SU-DHL-6 (cell line): ENCODE data around the gene MBTPS2.

Experiments
- EZH2phosphoT487 ChIP-seq: fragments of 200-600 bp; sonication (generic), shearing (Covaris generic); conservative IDR thresholded peaks from 2 replicates; pipeline ENCODE4 v1.6.1; 2018; ENCODE audit warnings: mild to moderate bottlenecking, antibody characterized with exemption, low read length, moderate library complexity, mixed read lengths
- TF ChIP-seq, protein P1 (sequence below): fragments of 200-600 bp; sonication (generic); IDR thresholded peaks from one replicate; pipeline ENCODE4 v1.5.1; 2017; ENCODE audit warnings: antibody characterized with exemption, mild to moderate bottlenecking, low read length, moderate library complexity; ENCODE audit not compliant: insufficient read depth, poor library complexity, severe bottlenecking

DNA sequence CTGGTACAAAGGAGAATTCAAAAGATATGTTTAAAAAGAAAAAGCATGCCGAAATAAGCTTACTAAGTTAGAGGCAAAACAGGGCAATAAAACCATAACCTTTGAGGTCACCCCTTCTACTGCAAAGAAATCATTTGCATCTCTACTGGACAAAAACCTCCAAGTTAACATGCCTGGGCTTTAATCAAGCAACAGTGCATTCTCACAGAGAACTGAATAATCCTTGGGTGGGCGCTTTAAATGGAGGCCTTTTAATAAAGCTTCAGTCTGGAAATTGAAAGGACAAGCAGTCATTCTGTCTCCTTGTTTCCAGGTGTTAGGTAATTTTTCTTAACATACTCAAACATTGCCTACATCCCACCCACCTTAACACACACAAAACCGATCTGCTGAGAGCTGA is 66.5 kb downstream of the MBTPS2 start:
- TF ChIP-seq, protein P1, sequence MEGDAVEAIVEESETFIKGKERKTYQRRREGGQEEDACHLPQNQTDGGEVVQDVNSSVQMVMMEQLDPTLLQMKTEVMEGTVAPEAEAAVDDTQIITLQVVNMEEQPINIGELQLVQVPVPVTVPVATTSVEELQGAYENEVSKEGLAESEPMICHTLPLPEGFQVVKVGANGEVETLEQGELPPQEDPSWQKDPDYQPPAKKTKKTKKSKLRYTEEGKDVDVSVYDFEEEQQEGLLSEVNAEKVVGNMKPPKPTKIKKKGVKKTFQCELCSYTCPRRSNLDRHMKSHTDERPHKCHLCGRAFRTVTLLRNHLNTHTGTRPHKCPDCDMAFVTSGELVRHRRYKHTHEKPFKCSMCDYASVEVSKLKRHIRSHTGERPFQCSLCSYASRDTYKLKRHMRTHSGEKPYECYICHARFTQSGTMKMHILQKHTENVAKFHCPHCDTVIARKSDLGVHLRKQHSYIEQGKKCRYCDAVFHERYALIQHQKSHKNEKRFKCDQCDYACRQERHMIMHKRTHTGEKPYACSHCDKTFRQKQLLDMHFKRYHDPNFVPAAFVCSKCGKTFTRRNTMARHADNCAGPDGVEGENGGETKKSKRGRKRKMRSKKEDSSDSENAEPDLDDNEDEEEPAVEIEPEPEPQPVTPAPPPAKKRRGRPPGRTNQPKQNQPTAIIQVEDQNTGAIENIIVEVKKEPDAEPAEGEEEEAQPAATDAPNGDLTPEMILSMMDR, result no peak
- TF ChIP-seq EZH2phosphoT487, result no peak
